HEK293T (cell line): Measurements from ENCODE around the gene FBXO21.
"Not testable (repeated sequence)": the region's sequence is repeated elsewhere in the genome, so short reads cannot be mapped to it uniquely, and the experiment has no call there.

ENCODE experiments used
- CTCF ChIA-PET: fragments of 350-600 bp; formaldehyde crosslinking; extraction: SDS; loops from one replicate; lab custom pipeline; 2021; ENCODE audit warnings: antibody characterized with exemption, inconsistent platforms; lab: Yijun Ruan, JAX
- POLR2A ChIA-PET: fragments of 350-600 bp; formaldehyde crosslinking; extraction: SDS; loops from one replicate; lab custom pipeline; 2020; ENCODE audit warnings: antibody characterized with exemption, inconsistent platforms; lab: Yijun Ruan, JAX
- DNase-seq: peaks from one replicate; pipeline ENCODE4 v3.0.0; 2012; ENCODE audit warnings: mixed read lengths; ENCODE audit errors: extremely low spot score
- ARNT ChIP-seq: fragments of 450-650 bp; IDR thresholded peaks from 2 replicates; pipeline ENCODE4 v1.6.1; 2017; ENCODE audit warnings: mild to moderate bottlenecking
- BHLHE40 ChIP-seq: fragments of 450-650 bp; IDR thresholded peaks from 2 replicates; pipeline ENCODE4 v1.6.1; 2016; ENCODE audit warnings: mild to moderate bottlenecking, moderate library complexity, borderline replicate concordance
- CTBP1 ChIP-seq: fragments of 450-650 bp; IDR thresholded peaks from 2 replicates; pipeline ENCODE4 v1.6.1; 2016; ENCODE audit warnings: borderline replicate concordance
- ELF4 ChIP-seq: fragments of 450-650 bp; IDR thresholded peaks from 2 replicates; pipeline ENCODE4 v1.6.1; 2017; ENCODE audit warnings: antibody characterized with exemption
- FOXK2 ChIP-seq: fragments of 450-650 bp; IDR thresholded peaks from 2 replicates; pipeline ENCODE4 v1.6.1; 2016; ENCODE audit warnings: mild to moderate bottlenecking
- FOXM1 ChIP-seq: fragments of 450-650 bp; IDR thresholded peaks from 2 replicates; pipeline ENCODE4 v1.6.1; 2017; ENCODE audit warnings: mild to moderate bottlenecking, borderline replicate concordance
- HDGF ChIP-seq: fragments of 450-650 bp; IDR thresholded peaks from 2 replicates; pipeline ENCODE4 v1.6.1; 2017; ENCODE audit warnings: antibody characterized with exemption, borderline replicate concordance
- L3MBTL2 ChIP-seq: fragments of 450-650 bp; conservative IDR thresholded peaks from 2 replicates; pipeline ENCODE4 v1.6.1; 2016; ENCODE audit warnings: mild to moderate bottlenecking
- LEF1 ChIP-seq: fragments of 450-650 bp; IDR thresholded peaks from 2 replicates; pipeline ENCODE4 v1.6.1; 2017; ENCODE audit warnings: mild to moderate bottlenecking, borderline replicate concordance
- NFRKB ChIP-seq: fragments of 450-650 bp; IDR thresholded peaks from 2 replicates; pipeline ENCODE4 v1.6.1; 2016; ENCODE audit warnings: mild to moderate bottlenecking, moderate library complexity
- PKNOX1 ChIP-seq: fragments of 450-650 bp; IDR thresholded peaks from 2 replicates; pipeline ENCODE4 v1.6.1; 2016
- SP1 ChIP-seq: fragments of 450-650 bp; IDR thresholded peaks from 2 replicates; pipeline ENCODE4 v1.6.1; 2017
- SUZ12 ChIP-seq: fragments of 450-650 bp; IDR thresholded peaks from 2 replicates; pipeline ENCODE4 v1.6.1; 2016; ENCODE audit warnings: mild to moderate bottlenecking
- TARDBP ChIP-seq: fragments of 450-650 bp; IDR thresholded peaks from 2 replicates; pipeline ENCODE4 v1.6.1; 2016
- ZNF384 ChIP-seq: fragments of 450-650 bp; IDR thresholded peaks from 2 replicates; pipeline ENCODE4 v1.6.1; 2016

FBXO21 gene

GRCh38 chr12:117207675-117208074, 17.4 kb upstream of the FBXO21 start:
- ChIA-PET POLR2A (no interaction called here), CTCF (no interaction called here)
- TF ChIP-seq ZNF384: no peak
- no peak for TF ChIP-seq L3MBTL2
- TF ChIP-seq PKNOX1: no peak
- no peak for TF ChIP-seq SP1
- TF ChIP-seq SUZ12: no peak
- no peak for TF ChIP-seq TARDBP
- no peak for TF ChIP-seq HDGF

GRCh38 chr12:117202556-117202955, 12.3 kb upstream of the FBXO21 start:
- DNase-seq: no peak

More at GRCh38 chr12:117207675-117208074, 17.4 kb upstream of the FBXO21 start:
- DNase-seq: no peak

GRCh38 chr12:117202033-117202432, 11.8 kb upstream of the FBXO21 start:
- TF ChIP-seq ARNT: no peak
- TF ChIP-seq FOXM1: no peak
- no peak for TF ChIP-seq CTBP1
- TF ChIP-seq FOXK2: no peak
- no peak for TF ChIP-seq LEF1
- TF ChIP-seq SP1: no peak
- TF ChIP-seq HDGF: no peak
- no peak for TF ChIP-seq PKNOX1
- TF ChIP-seq SUZ12: no peak
- ChIA-PET POLR2A (no interaction called here), CTCF (no interaction called here)
- no peak for DNase-seq

More at GRCh38 chr12:117202556-117202955, 12.3 kb upstream of the FBXO21 start:
- ChIA-PET POLR2A (no interaction called here), CTCF (no interaction called here)
- TF ChIP-seq SUZ12 (no peak), FOXM1 (no peak), PKNOX1 (no peak), CTBP1 (no peak), ARNT (no peak), L3MBTL2 (no peak), ELF4 (no peak), BHLHE40 (no peak), ZNF384 (no peak), NFRKB (no peak), TARDBP (no peak)

GRCh38 chr12:117199956-117200744, 9.9 kb upstream of the FBXO21 start:
- DNase-seq, POLR2A ChIA-PET: not testable (repeated sequence)
- CTCF ChIA-PET: interaction anchor here (0.7 kb wide), 1 partner anchor 13 kb away, joined by 3 read pairs; no protein-coding TSS in a partner anchor

- CTCF ChIA-PET: interaction anchor here (0.7 kb wide), 1 partner anchor 13 kb away, joined by 3 read pairs; no protein-coding TSS in a partner anchor
- DNase-seq, POLR2A ChIA-PET: not testable (repeated sequence)
- TF ChIP-seq PKNOX1: peak; percentile 69
These were observed 6.1 kb upstream of the FBXO21 start for GRCh38 chr12:117196334-117196733.

- CTCF ChIA-PET, DNase-seq, POLR2A ChIA-PET: not testable (repeated sequence)
- peak; percentile 54 for TF ChIP-seq ZNF384
These were observed 4.8 kb upstream of the FBXO21 start for GRCh38 chr12:117195027-117195426.

GRCh38 chr12:117193903-117194302, 3.6 kb upstream of the FBXO21 start:
- TF ChIP-seq PKNOX1: no peak
- CTCF ChIA-PET: no interaction called here
- DNase-seq: no peak
- POLR2A ChIA-PET: no interaction called here

GRCh38 chr12:117192581-117192980, 2.3 kb upstream of the FBXO21 start:
- POLR2A ChIA-PET, DNase-seq, CTCF ChIA-PET: not testable (repeated sequence)
